GM12873 (cell line): ENCODE data around the gene MYO3A.

ENCODE experiments used
- TF ChIP-seq, protein P1 (sequence below): IDR thresholded peaks from 2 replicates; pipeline ENCODE4 v1.5.1; 2012; ENCODE audit warnings: low read depth, mild to moderate bottlenecking, moderate library complexity, low read length, control low read depth; ENCODE audit not compliant: insufficient read depth; ENCODE audit errors: missing control alignments

MYO3A gene

DNA sequence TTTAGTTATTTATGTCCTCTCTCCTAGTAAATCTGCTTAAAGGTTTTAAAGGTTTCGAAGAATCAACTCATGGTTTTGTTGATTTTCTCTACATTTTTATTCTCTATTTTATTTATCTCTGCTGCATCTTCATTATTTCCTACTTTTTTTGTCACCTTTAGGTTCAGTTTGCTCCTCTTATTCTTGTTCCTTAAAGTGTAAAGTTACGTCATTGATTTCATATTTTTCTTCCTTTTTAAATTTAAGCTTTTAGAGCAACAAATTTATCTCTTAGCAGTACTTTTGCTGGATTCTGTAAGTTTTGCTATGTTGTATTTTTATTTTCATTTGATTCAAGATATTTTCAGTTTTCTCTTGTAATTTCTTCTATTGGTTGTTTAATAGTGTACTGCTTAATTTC is 10.7 kb downstream of the MYO3A start:
- TF ChIP-seq, protein P1, sequence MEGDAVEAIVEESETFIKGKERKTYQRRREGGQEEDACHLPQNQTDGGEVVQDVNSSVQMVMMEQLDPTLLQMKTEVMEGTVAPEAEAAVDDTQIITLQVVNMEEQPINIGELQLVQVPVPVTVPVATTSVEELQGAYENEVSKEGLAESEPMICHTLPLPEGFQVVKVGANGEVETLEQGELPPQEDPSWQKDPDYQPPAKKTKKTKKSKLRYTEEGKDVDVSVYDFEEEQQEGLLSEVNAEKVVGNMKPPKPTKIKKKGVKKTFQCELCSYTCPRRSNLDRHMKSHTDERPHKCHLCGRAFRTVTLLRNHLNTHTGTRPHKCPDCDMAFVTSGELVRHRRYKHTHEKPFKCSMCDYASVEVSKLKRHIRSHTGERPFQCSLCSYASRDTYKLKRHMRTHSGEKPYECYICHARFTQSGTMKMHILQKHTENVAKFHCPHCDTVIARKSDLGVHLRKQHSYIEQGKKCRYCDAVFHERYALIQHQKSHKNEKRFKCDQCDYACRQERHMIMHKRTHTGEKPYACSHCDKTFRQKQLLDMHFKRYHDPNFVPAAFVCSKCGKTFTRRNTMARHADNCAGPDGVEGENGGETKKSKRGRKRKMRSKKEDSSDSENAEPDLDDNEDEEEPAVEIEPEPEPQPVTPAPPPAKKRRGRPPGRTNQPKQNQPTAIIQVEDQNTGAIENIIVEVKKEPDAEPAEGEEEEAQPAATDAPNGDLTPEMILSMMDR = no peak

DNA sequence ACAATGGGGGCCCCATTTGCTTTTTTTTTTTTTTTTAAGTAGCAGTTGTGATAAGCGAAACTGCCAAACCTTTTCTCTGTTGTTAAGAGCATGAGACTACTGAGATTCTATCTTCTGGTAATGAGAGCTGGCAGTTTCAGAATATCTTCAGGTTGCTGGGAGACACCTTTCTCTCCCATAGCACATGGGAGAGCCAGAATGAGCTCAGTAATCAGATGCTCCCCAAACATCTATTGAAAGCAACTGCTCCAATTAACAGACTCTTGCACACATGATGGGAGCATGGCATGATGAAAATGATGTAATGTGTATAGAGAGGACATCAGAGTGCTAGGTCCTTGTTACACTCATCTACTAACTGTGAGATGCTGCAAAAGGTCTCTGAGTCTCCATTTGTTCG is 18.8 kb downstream of the MYO3A start:
- TF ChIP-seq, protein P1 = no peak

DNA sequence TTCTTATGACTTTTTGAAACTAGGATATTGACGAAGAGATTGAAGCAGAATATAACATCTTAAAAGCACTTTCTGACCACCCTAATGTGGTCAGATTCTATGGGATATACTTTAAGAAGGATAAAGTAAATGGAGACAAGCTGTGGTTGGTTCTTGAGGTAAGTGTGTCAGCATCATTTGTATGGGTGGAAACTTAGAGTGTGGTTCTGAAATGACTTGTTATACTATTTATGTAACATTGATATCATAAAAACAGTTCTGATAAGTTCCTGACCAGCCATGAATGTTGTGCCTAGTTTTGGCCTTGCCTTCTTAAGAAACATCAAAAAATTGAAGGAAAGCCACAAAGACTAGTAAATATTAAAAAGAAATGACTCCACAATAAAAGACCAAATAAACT is 20.8 kb downstream of the MYO3A start:
- TF ChIP-seq, protein P1 = no peak

DNA sequence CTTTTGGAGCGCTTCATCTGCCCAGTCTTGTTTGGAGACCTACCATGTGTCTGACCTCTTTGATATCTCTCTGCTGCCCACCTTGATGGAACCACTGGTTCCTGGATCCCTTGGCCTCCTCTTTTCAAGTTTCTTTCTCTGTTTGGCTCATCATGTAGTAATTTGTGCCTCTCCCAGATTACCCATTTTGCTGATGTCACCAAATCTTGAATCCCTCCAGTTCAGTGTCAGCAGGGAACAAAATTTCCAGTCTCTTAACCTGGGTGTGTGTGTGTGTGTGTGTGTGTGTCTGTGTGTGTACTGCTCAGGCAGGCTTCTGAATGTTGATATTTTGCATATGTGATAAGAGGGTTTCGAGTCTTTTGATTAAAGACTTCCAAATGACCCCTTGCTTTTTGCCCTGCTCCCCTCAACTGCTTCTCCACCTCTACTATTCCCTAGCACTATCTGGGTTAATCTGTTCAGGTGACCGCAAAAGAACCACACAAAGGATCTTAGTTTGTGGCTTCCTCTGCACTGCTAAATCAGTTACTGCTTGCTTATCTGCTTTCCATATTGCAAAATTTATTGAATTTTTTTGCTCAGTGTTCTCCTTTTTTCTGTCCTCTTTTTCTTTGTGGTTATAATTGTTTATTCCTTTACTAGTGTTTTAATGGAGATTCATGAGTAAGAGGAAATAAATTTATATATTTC is 25.7 kb downstream of the MYO3A start:
- TF ChIP-seq, protein P1 = no peak

DNA sequence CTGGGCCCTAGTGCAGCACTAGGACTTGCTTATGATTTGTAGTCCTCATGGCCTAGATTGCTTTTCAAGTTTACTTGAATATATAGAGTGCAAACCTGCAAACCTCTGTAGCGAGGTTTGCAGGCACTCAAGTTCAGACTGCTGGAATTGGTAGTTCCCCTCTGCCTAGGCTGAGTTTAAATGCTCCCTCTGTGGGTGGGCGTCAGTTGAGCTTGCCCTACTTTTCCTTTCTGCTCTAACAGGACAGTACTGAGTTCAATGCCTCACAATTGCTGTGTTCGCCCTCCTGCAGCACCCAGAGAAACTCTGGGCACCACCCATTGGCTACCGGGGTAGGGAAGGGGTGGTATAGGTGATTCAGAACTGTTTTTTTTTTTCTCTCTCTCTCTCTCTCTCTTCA is 31.6 kb downstream of the MYO3A start:
- TF ChIP-seq, protein P1 = no peak

DNA sequence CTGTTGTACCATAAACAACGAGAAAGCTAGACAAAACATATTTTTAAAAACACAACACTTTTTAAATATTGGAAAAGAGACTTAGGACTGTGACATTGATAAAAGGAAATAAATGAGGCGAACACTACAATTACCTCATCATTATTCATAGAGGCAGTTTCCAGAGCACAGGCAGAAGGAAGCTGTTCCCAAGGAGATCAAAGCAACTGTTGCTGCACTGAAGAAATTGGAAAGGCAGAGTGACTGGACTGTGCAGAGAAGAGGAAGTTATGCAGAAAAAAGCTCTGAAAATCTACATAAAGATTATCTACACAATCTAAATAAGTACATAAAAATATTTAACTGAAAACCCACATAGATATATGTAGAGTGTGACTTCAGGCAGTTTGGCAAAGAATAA is 32.8 kb downstream of the MYO3A start:
- TF ChIP-seq, protein P1 = no peak

DNA sequence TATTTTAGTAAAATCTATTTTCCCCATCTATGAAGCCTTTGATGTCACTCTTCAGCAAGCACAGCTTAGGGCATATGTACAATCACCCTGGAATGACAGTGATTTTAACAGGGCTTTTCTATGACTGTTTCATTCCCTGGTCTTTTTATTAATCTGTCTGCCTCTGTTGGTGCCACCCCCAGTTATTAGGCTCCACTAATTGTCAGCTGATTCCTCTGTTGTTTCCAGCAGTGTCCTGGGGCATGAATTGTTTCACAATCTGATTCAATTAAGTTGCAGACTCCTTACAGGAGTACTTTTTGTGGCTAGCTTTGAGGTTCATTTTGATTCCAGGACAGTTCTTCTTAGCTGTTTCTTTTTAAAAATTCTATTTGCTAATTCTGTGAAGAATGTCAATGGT is 38.6 kb downstream of the MYO3A start:
- TF ChIP-seq, protein P1 = no peak
